SK-N-SH treated with all-trans-retinoic acid at 6 μM for 48 hours (cell line): ENCODE measurements around the gene USH2A.

ENCODE experiments used
- ATAC-seq: fragments of 200-7000 bp; cut with Tn5 transposase; 3 replicates; pipeline ENCODE4 v1.9.1; 2020; ENCODE audit warnings: mild to moderate bottlenecking, moderate library complexity
- ARNTL ChIP-seq: fragments of 450-650 bp; formaldehyde crosslinking; IDR thresholded peaks from 2 replicates; pipeline ENCODE4 v1.5.0; 2020; ENCODE audit warnings: low read depth, mild to moderate bottlenecking, moderate library complexity, borderline replicate concordance
- CSDC2 ChIP-seq: fragments of 250-450 bp; sonication (Bioruptor Pico); IDR thresholded peaks from 2 replicates; pipeline ENCODE4 v1.5.0; 2020; ENCODE audit warnings: mild to moderate bottlenecking, moderate library complexity
- GLIS3 ChIP-seq: fragments of 250-450 bp; sonication (Bioruptor Pico); IDR thresholded peaks from 2 replicates; pipeline ENCODE4 v1.5.0; 2020; ENCODE audit warnings: mild to moderate bottlenecking, moderate library complexity
- ISL1 ChIP-seq: fragments of 250-450 bp; sonication (Bioruptor Pico); IDR thresholded peaks from 2 replicates; pipeline ENCODE4 v2.1.2; 2022; ENCODE audit warnings: mild to moderate bottlenecking, moderate library complexity
- OSR1 ChIP-seq: fragments of 250-450 bp; sonication (Bioruptor Pico); IDR thresholded peaks from 2 replicates; pipeline ENCODE4 v1.8.0; 2022; ENCODE audit warnings: moderate library complexity, mild to moderate bottlenecking, inconsistent platforms
- PATZ1 ChIP-seq: fragments of 250-450 bp; sonication (Bioruptor Pico); IDR thresholded peaks from 2 replicates; pipeline ENCODE4 v1.8.0; 2020; ENCODE audit warnings: mild to moderate bottlenecking, moderate library complexity, borderline replicate concordance
- RARB ChIP-seq: fragments of 250-450 bp; sonication (Bioruptor Pico); IDR thresholded peaks from 2 replicates; pipeline ENCODE4 v1.8.0; 2021; ENCODE audit warnings: mild to moderate bottlenecking, moderate library complexity
- SNAI2 ChIP-seq: fragments of 250-450 bp; sonication (Bioruptor Pico); IDR thresholded peaks from 2 replicates; pipeline ENCODE4 v1.5.0; 2020; ENCODE audit warnings: mild to moderate bottlenecking, moderate library complexity
- TCF4 ChIP-seq: fragments of 250-450 bp; sonication (Bioruptor Pico); IDR thresholded peaks from 2 replicates; pipeline ENCODE4 v1.8.0; 2021; ENCODE audit warnings: mild to moderate bottlenecking, moderate library complexity, borderline replicate concordance
- TOX ChIP-seq: fragments of 250-450 bp; sonication (Bioruptor Pico); IDR thresholded peaks from 2 replicates; pipeline ENCODE4 v1.8.0; 2021; ENCODE audit warnings: mild to moderate bottlenecking, moderate library complexity, borderline replicate concordance
- ZC3H10 ChIP-seq: fragments of 250-450 bp; sonication (Bioruptor Pico); IDR thresholded peaks from 2 replicates; pipeline ENCODE4 v1.5.1; 2021; ENCODE audit warnings: mild to moderate bottlenecking, moderate library complexity
- ZFP3 ChIP-seq: fragments of 250-450 bp; sonication (Bioruptor Pico); IDR thresholded peaks from 2 replicates; pipeline ENCODE4 v1.5.0; 2020; ENCODE audit warnings: mild to moderate bottlenecking, moderate library complexity
- ZFP30 ChIP-seq: fragments of 450-650 bp; formaldehyde crosslinking; IDR thresholded peaks from 2 replicates; pipeline ENCODE4 v1.5.0; 2022; ENCODE audit warnings: mild to moderate bottlenecking, moderate library complexity
- ZNF565 ChIP-seq: fragments of 450-650 bp; formaldehyde crosslinking; conservative IDR thresholded peaks from 2 replicates; pipeline ENCODE4 v1.5.0; 2020; ENCODE audit warnings: low read depth, mild to moderate bottlenecking, moderate library complexity
- ZNF8 ChIP-seq: fragments of 450-650 bp; formaldehyde crosslinking; IDR thresholded peaks from 2 replicates; pipeline ENCODE4 v1.5.0; 2020; ENCODE audit warnings: mild to moderate bottlenecking, moderate library complexity
- TF ChIP-seq, protein P1 (sequence below): fragments of 250-450 bp; sonication (Bioruptor Pico); IDR thresholded peaks from 2 replicates; pipeline ENCODE4 v1.8.0; 2021; ENCODE audit warnings: low read depth, mild to moderate bottlenecking, moderate library complexity, borderline replicate concordance
- TF ChIP-seq, protein P2 (sequence below): fragments of 250-450 bp; sonication (Bioruptor Pico); IDR thresholded peaks from 2 replicates; pipeline ENCODE4 v1.5.0; 2020; ENCODE audit warnings: mild to moderate bottlenecking, moderate library complexity

USH2A gene

DNA sequence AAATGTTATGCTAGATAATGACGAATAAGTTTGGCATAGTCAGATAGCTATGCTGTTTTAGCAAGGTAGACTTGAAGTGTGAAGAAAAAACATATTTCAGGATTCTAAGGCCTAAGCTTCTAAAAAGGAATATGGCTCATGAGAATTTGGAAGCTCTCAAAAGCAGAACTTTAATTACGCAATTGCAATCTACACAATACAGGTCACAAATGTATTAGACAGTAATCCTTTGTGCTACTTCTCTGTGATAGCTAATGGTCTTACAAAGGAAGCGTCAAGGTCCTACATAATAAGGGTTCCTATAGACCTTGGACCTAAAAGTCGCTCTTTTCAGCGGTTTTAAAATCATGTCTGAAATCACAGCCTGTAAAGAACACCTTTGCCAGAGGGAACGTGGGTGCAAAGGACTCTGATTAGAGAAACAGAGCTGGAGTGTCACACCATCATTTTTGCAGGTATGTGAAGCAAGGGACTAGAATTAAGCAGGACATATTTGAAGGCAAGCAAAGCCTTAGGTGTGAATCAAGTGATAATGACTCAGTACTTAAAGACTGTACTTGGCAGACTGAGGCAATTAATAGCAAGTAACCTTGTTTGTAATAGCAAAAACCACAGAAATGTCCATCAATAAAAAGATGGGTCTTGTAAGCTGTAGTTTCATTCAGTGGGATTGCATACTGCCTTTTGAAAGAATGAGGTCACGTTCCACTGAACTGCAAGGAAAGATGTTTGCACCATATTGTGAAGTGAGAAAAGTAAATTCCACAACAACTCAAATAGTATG is 436.0 kb downstream of the USH2A start:
- no peak for ATAC-seq
- TF ChIP-seq PATZ1 (CRISPR knock-in tag) = no peak
- no peak for TF ChIP-seq GLIS3 (CRISPR knock-in tag)
- no peak for TF ChIP-seq TOX (CRISPR knock-in tag)

- TF ChIP-seq RARB (no peak), TCF4 (CRISPR knock-in tag) (no peak), OSR1 (CRISPR knock-in tag) (no peak), PATZ1 (CRISPR knock-in tag) (no peak), ARNTL (CRISPR knock-in tag) (no peak), SNAI2 (CRISPR knock-in tag) (no peak)
- TF ChIP-seq, protein P1, sequence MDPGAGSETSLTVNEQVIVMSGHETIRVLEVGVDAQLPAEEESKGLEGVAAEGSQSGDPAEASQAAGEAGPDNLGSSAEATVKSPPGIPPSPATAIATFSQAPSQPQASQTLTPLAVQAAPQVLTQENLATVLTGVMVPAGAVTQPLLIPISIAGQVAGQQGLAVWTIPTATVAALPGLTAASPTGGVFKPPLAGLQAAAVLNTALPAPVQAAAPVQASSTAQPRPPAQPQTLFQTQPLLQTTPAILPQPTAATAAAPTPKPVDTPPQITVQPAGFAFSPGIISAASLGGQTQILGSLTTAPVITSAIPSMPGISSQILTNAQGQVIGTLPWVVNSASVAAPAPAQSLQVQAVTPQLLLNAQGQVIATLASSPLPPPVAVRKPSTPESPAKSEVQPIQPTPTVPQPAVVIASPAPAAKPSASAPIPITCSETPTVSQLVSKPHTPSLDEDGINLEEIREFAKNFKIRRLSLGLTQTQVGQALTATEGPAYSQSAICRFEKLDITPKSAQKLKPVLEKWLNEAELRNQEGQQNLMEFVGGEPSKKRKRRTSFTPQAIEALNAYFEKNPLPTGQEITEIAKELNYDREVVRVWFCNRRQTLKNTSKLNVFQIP (CRISPR knock-in tag) = no peak
- TF ChIP-seq, protein P2, sequence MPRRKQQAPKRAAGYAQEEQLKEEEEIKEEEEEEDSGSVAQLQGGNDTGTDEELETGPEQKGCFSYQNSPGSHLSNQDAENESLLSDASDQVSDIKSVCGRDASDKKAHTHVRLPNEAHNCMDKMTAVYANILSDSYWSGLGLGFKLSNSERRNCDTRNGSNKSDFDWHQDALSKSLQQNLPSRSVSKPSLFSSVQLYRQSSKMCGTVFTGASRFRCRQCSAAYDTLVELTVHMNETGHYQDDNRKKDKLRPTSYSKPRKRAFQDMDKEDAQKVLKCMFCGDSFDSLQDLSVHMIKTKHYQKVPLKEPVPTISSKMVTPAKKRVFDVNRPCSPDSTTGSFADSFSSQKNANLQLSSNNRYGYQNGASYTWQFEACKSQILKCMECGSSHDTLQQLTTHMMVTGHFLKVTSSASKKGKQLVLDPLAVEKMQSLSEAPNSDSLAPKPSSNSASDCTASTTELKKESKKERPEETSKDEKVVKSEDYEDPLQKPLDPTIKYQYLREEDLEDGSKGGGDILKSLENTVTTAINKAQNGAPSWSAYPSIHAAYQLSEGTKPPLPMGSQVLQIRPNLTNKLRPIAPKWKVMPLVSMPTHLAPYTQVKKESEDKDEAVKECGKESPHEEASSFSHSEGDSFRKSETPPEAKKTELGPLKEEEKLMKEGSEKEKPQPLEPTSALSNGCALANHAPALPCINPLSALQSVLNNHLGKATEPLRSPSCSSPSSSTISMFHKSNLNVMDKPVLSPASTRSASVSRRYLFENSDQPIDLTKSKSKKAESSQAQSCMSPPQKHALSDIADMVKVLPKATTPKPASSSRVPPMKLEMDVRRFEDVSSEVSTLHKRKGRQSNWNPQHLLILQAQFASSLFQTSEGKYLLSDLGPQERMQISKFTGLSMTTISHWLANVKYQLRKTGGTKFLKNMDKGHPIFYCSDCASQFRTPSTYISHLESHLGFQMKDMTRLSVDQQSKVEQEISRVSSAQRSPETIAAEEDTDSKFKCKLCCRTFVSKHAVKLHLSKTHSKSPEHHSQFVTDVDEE = no peak
- ATAC-seq = no peak
Measured at GRCh38 chr1:215986401-215986800, 436.8 kb downstream of the USH2A start.

DNA sequence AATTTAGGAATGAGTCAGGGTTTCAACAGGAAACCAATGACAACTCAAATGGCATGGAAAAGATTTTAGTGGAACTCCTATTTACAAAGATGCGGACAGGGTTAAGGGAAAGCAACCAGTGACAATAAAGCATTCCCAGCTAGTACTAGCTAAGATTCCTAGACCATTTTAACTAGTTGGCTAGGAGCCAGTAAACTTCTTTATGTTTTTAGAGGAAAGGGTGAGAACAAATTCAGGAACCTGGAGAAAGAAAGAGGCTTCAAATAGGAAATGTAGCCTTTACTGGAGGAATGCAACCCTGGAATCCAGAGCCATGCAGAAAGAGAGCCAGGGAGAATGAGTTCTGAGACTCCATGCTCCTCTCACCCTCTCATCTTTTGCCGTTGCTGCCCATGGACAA is 439.6 kb downstream of the USH2A start:
- TF ChIP-seq ARNTL (CRISPR knock-in tag) (no peak), CSDC2 (CRISPR knock-in tag) (no peak), RARB (no peak), ZFP30 (CRISPR knock-in tag) (no peak), ZNF565 (CRISPR knock-in tag) (no peak), TCF4 (CRISPR knock-in tag) (no peak), ZFP3 (CRISPR knock-in tag) (no peak), OSR1 (CRISPR knock-in tag) (no peak), ZC3H10 (CRISPR knock-in tag) (no peak), ISL1 (CRISPR knock-in tag) (no peak), PATZ1 (CRISPR knock-in tag) (no peak), ZNF8 (CRISPR knock-in tag) (no peak), GLIS3 (CRISPR knock-in tag) (no peak)
- TF ChIP-seq, protein P1 (CRISPR knock-in tag) = no peak
- ATAC-seq = no peak
